AG10803 (cell line): ENCODE results near the gene MDK.

Source experiments
- DNase-seq: peaks from one replicate; pipeline ENCODE4 v3.0.0; 2010; ENCODE audit warnings: low read depth
- H3K4me3 ChIP-seq: 2 replicates; pipeline ENCODE4 v1.5.1; 2011; ENCODE audit warnings: mild to moderate bottlenecking, low read length, control low read depth
- TF ChIP-seq, protein P1 (sequence below): conservative IDR thresholded peaks from 2 replicates; pipeline ENCODE4 v1.5.1; 2011; ENCODE audit warnings: mild to moderate bottlenecking, low read length, control low read depth, inconsistent platforms

The MDK gene

DNA sequence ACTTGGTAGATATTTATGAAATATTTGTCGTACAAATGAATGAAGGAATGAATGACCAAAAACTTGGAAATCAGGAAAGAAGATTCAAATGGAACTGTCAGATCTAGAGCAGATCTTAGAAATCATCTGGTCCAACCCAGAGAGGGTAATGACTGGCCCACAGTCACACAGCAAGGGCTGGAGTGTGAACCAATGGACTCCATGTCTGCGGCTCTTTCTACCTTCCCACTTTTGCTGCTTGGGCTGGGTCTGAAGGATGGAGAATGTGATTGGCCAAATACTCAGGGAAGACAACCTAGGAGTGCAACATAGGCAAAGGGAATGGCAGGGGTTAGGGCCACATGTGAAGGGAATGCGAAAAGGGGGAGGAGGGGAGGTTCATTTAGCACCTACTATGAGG lies 40.0 kb upstream of the MDK start:
- DNase-seq, result no peak
- TF ChIP-seq, protein P1, sequence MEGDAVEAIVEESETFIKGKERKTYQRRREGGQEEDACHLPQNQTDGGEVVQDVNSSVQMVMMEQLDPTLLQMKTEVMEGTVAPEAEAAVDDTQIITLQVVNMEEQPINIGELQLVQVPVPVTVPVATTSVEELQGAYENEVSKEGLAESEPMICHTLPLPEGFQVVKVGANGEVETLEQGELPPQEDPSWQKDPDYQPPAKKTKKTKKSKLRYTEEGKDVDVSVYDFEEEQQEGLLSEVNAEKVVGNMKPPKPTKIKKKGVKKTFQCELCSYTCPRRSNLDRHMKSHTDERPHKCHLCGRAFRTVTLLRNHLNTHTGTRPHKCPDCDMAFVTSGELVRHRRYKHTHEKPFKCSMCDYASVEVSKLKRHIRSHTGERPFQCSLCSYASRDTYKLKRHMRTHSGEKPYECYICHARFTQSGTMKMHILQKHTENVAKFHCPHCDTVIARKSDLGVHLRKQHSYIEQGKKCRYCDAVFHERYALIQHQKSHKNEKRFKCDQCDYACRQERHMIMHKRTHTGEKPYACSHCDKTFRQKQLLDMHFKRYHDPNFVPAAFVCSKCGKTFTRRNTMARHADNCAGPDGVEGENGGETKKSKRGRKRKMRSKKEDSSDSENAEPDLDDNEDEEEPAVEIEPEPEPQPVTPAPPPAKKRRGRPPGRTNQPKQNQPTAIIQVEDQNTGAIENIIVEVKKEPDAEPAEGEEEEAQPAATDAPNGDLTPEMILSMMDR, result no peak
- no peak overlapping the region for H3K4me3 ChIP-seq

DNA sequence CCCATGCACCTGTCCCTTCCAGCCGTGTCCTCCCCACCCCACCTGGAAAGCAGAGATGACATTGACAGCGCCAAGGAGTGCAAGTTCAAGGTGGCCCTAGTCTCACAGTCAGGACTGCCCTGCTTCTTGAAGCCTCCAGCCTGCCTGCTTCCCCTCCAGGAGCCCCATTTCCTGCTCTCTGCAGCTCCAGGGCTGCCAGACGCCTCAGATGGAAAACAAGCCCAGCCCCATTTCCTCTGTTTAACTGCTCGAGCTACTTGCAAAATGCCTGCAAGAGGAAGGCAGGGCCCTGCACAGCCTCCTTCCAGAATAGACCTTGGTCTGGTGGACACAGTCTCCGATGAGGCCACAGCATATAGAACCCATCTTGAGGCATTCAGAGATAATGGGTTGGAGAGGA lies 39.2 kb upstream of the MDK start:
- no peak overlapping the region for H3K4me3 ChIP-seq
- TF ChIP-seq, protein P1, result no peak
- DNase-seq, result no peak

DNA sequence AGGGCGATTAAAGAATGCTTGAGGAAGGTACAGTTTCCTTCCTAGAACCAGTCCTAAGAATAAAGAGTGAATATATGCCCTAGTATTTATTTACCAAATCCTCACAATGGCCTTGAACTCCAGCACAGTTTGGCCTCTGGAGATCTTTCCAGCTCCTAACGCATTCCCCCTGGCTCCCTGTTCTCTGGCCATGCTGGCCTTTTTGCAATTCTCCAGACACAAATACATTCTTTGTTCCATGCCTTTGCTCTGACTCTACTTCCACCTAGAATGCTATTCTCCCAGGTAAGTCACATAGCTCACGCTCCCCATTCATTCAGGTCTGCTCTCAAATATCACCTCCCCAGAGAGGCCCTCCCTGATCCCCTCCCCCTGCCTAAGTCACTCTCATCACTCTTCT lies 37.9 kb upstream of the MDK start:
- H3K4me3 ChIP-seq, result no peak overlapping the region
- TF ChIP-seq, protein P1, result no peak
- no peak for DNase-seq

DNA sequence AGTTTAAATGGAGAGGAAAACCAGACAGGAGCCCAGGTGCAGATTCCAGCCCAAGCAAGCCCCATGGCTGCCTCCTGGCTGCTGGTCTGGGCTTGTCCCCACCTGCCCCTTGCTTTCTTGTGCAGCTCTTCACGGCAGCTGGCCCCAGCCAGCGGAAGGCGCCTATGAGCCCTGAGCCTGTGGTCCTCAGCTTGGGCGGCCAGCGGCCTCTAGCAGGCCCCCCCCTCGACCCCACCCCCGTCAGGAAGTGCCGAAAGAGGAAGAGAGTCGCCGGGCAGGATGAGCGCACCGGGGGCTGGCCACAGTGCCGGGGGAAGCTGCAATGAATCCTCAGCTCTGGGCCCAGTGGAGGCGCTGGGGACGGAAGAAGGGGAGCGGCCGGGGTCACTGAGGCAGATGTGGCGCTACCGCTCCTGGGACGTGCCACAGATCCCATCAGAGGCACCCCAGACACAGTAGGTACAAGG lies 36.3 kb upstream of the MDK start:
- H3K4me3 ChIP-seq, result no peak overlapping the region
- TF ChIP-seq, protein P1, result no peak
- DNase-seq, result no peak

DNA sequence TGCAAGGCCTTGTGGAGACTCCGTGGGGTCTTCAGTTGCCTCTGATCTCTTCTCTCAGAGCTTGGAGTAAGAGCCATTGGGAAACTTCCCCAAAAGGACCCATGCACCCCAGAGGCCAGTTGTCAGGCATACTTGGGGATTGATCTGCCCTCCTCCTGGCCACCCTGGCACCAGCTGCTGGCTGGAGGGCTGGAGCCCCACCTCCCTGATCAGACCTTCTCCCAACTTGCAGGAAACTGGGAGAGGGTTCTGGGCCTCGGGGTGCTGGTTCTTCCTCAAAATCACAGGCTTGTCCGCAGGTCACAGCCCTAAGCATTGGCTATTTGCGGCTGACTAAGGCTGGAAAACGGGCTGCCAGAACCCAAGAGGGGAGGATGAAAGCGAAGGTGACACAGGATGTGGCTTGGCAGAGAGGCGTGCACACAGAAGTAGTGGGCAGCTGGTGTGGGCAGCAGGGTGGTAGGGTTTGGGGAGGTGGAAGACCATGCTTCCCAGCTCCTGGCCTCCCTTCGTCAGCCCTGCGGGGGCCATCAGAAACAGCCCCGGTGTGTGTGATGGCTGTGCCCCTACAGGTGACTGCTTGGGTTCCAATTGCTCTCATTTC lies 35.5 kb upstream of the MDK start:
- no peak for DNase-seq
- H3K4me3 ChIP-seq, result no peak overlapping the region
- TF ChIP-seq, protein P1, result no peak

DNA sequence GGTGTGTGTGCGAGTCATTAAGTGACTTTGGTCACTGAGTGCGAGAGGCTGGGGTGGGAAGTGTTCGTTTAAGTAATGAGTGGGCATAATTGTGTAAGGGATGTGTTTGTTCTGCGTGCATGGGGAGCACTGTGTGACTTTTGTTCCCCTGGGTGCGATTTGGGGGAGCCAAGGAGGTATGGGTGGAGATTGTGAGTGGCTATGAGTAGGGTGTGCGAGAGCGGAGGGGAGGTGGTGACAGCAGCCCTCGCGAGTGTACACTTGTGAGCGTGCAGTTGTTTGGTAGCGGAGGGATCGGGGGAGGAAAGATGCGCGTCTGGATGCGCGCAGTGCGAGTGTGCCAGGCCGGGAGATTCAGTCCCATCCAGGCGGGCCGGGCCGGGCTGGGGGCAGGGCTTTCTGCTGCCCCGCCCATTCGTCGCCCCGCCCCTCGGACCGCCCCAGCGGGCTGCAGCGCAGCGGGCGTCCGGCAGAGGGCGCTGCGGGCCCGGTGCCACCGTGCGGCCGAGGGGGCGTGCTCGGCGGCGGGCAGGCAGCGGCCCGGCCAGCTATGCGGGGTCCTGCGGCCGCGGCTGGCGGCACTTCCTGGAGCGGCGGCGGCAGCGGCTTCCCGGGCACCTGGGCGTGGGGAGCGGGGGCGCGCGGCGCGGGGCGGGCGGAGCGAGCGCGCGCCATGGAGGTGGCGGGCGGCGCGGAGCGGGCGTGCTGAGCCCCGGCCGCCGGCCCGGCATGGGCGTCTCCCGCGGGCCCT lies 34.4 kb upstream of the MDK start, which contains the start of gene DGKZ:
DGKZ (plus strand) TSS at position 578 of the 751 bp plus-strand sequence. CDS start 197 bp downstream, outside the sequence.
- peak; percentile 78 for DNase-seq
- TF ChIP-seq, protein P1, result peak; percentile 29
- H3K4me3 ChIP-seq, result peak within 1 kb of the TSS; percentile 83
